HEK293T (cell line): ENCODE measurements around the gene FBXO8.

Experiments used
- ARNT ChIP-seq: fragments of 450-650 bp; IDR thresholded peaks from 2 replicates; pipeline ENCODE4 v1.6.1; 2017; ENCODE audit warnings: mild to moderate bottlenecking
- BHLHE40 ChIP-seq: fragments of 450-650 bp; IDR thresholded peaks from 2 replicates; pipeline ENCODE4 v1.6.1; 2016; ENCODE audit warnings: mild to moderate bottlenecking, moderate library complexity, borderline replicate concordance
- FOXA1 ChIP-seq: fragments of 450-650 bp; IDR thresholded peaks from 2 replicates; pipeline ENCODE4 v1.6.1; 2016; ENCODE audit warnings: mild to moderate bottlenecking
- FOXM1 ChIP-seq: fragments of 450-650 bp; IDR thresholded peaks from 2 replicates; pipeline ENCODE4 v1.6.1; 2017; ENCODE audit warnings: mild to moderate bottlenecking, borderline replicate concordance
- L3MBTL2 ChIP-seq: fragments of 450-650 bp; conservative IDR thresholded peaks from 2 replicates; pipeline ENCODE4 v1.6.1; 2016; ENCODE audit warnings: mild to moderate bottlenecking
- LEF1 ChIP-seq: fragments of 450-650 bp; IDR thresholded peaks from 2 replicates; pipeline ENCODE4 v1.6.1; 2017; ENCODE audit warnings: mild to moderate bottlenecking, borderline replicate concordance
- NFRKB ChIP-seq: fragments of 450-650 bp; IDR thresholded peaks from 2 replicates; pipeline ENCODE4 v1.6.1; 2016; ENCODE audit warnings: mild to moderate bottlenecking, moderate library complexity
- PKNOX1 ChIP-seq: fragments of 450-650 bp; IDR thresholded peaks from 2 replicates; pipeline ENCODE4 v1.6.1; 2016
- SP1 ChIP-seq: fragments of 450-650 bp; IDR thresholded peaks from 2 replicates; pipeline ENCODE4 v1.6.1; 2017
- SUZ12 ChIP-seq: fragments of 450-650 bp; IDR thresholded peaks from 2 replicates; pipeline ENCODE4 v1.6.1; 2016; ENCODE audit warnings: mild to moderate bottlenecking
- TARDBP ChIP-seq: fragments of 450-650 bp; IDR thresholded peaks from 2 replicates; pipeline ENCODE4 v1.6.1; 2016

GRCh38 chr4:174324236-174324635, 40.8 kb upstream of the FBXO8 start:
- TF ChIP-seq NFRKB (no peak), FOXM1 (no peak), FOXA1 (no peak), BHLHE40 (no peak), L3MBTL2 (no peak), PKNOX1 (no peak), SUZ12 (no peak), TARDBP (no peak), ARNT (no peak), SP1 (no peak), LEF1 (no peak)
